GM19043 (cell line): ENCODE data around the gene HELB.

ENCODE experiments used
- ATAC-seq: cut with Tn5 transposase; IDR thresholded peaks from one replicate; pipeline ENCODE4 v1.9.1; 2021; ENCODE audit warnings: low read depth; ENCODE audit not compliant: unreplicated experiment

The HELB gene

GRCh38 chr12:66354291-66354690 lies 52.0 kb downstream of the HELB start:
- ATAC-seq = no peak

GRCh38 chr12:66359300-66359699 lies 57.0 kb downstream of the HELB start:
- no peak for ATAC-seq

- no peak for ATAC-seq
Observed at GRCh38 chr12:66361703-66362102, 59.4 kb downstream of the HELB start.

- ATAC-seq = no peak
Observed at GRCh38 chr12:66365718-66366490, 63.6 kb downstream of the HELB start.

GRCh38 chr12:66367015-66367667 lies 64.8 kb downstream of the HELB start:
- ATAC-seq = no peak

- ATAC-seq = no peak
Observed at GRCh38 chr12:66371982-66372381, 69.7 kb downstream of the HELB start.

- no peak for ATAC-seq
Observed at GRCh38 chr12:66375560-66375959, 73.3 kb downstream of the HELB start.

GRCh38 chr12:66379616-66380015 lies 77.3 kb downstream of the HELB start:
- no peak for ATAC-seq

GRCh38 chr12:66380769-66381535 lies 78.7 kb downstream of the HELB start:
- no peak for ATAC-seq

- ATAC-seq = no peak
Observed at GRCh38 chr12:66387117-66387516, 84.8 kb downstream of the HELB start.
